ENCODE results near the gene ING5.

- TF ChIP-seq CTCF (IDR thresholded peaks at IDR 0.05 in 8 of 11, conservative IDR thresholded peaks at IDR 0.05 in 3 of 11): no peak
- TF ChIP-seq POLR2AphosphoS5 (IDR thresholded peaks at IDR 0.05): no peak
Measured at GRCh38 chr2:241652142-241652541, 49.7 kb upstream of the ING5 start.

All from spleen (tissue), 7 donors.